Activated CD8-positive, alpha-beta memory T cell treated with anti-CD3 and anti-CD28 coated beads for 4 hours (primary cell): ENCODE results near the gene TSEN2.

Source experiments
- DNase-seq, 2 donors: peaks; one replicate each; pipeline ENCODE4 v3.0.0-alpha.2; 2020; ENCODE audit warnings: low read depth in 2 of 2

TSEN2 gene

GRCh38 chr3:12553921-12554391, 69.7 kb downstream of the TSEN2 start:
- DNase-seq = no peak

DNA sequence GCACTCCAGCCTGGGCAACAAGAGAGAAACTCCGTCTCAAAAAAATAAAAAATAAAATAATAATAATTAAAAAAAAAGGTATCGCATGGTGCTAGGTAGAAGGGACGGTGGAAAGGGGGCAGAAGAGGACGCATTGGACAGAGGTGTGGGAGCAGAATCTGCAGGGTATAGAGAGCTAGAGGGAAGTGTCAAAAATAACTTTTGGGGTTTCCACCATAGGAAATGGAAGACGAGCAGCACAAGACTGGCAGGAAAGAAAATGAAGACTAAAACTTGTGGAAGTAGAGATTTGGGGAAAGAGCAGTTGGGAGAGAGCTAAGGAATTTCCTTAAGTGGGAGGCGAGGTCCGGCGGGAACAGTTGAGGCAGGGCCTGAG, 72.0 kb downstream of the TSEN2 start:
- DNase-seq = no peak

DNA sequence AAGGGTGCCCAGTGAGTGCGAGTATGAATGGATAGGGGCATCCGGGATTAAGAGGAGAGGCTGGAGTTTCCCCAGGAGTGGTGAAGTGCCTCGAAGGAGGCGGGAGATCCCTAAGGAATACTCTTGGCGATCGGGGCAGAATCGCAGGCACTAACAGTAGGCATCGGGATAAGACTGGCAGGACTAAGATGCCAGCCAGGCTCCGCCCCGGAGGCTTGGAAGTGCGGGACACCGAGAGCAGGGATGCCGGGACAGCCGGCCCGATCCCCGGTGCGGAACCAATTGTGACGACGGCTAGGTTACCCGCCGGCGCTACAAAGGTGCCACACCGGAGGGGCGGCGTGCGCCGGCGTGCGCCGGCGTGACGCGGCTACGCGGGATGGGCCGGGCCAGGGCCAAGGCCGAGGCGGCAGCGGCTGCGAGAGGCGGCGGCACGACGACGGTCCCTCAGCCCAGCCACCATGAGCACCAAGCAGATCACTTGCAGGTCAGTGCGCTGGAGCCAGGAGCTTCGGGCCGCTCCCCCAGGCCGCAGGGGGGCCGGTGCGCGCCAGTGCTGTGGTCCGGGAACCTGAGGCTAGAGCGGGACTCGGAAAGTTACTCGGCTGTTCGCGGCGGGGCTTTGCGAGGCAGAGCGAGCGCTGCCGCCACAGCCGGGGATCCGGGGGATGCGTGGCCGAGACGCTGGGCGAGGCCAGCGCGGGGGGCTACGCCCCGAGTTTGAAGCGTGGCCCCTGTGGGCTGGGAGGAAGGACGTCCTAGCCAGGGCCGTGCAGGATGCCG, 72.6 kb downstream of the TSEN2 start, which contains the start of gene MKRN2:
MKRN2 (plus strand) TSS at position 398 of the 783 bp plus-strand sequence; CDS start at position 462, 64 bp downstream.
- DNase-seq = peak; percentile 67 to 70

- no peak for DNase-seq
Observed at GRCh38 chr3:12557473-12558100, 73.3 kb downstream of the TSEN2 start.

- no peak for DNase-seq
Observed at GRCh38 chr3:12558706-12559105, 74.4 kb downstream of the TSEN2 start.

- DNase-seq = no peak
Observed at GRCh38 chr3:12559520-12559919, 75.2 kb downstream of the TSEN2 start.

DNA sequence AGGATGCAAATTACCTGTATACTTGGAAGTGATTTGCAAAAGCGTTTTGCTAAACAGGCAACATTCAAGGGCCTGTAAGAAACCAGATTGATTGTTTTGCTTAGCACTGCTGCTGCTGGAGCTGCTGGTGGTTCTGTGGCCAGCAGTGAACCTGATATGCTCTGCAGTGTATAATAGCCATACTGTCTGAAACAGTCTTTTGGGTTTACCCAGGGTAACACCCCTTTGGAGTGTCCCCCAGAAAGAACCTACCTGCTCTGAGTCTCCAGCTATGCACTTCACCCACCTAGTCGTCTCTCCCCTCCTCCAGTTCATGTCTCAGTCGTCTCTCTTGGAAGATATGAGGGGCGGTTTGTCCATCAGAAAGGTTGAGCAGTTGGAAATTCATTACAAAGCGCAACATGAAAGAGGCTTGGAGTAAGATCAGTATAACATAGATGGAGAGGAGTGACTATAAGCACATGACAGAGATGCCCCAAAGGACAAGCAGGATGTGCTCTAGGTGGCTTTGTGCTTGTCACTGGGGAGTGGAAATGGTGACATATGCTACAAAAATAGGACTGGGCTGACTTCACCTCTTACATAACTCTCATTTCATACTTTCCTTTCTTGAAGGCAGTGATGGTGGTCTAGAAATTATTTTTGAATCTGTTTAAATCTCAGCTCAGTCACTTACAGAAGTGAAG, 76.4 kb downstream of the TSEN2 start:
- DNase-seq = no peak

DNA sequence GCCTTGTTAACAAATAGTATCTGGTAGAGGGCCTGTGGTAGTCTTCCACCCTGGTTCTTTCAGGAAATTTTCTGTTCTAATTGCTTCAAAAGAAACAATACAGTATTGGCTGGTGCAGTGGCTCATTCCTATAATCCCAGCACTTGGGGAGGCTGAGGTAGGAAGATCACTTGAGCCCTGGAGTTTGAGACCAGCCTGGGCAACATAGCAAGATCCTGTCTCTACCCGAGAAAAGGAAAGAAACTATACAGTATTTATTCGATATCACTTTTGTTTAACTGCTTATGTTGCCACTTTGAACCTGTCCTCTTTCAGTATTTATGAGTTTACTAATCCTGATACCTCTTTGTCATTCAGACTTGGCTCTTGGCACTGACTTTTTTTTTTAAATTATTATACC, 77.1 kb downstream of the TSEN2 start:
- no peak for DNase-seq

GRCh38 chr3:12562451-12562850, 78.2 kb downstream of the TSEN2 start:
- DNase-seq = no peak

GRCh38 chr3:12566976-12567375, 82.7 kb downstream of the TSEN2 start:
- no peak for DNase-seq

DNA sequence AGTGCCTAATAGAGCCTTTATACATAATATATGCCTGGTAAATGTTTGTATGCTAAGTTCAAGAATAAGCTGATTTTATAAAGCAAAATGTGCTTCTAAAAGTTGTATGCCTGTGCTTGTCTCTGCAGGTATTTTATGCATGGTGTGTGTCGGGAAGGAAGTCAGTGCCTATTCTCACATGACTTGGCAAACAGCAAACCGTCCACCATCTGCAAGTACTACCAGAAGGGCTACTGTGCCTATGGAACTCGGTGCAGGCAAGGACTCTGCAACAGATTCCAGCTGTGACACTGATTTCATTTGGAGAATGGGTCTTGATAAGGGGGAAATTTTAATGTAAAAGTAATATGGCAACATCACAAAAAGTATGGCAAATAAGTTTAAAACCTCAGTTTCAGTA, 84.5 kb downstream of the TSEN2 start:
- DNase-seq = no peak

DNA sequence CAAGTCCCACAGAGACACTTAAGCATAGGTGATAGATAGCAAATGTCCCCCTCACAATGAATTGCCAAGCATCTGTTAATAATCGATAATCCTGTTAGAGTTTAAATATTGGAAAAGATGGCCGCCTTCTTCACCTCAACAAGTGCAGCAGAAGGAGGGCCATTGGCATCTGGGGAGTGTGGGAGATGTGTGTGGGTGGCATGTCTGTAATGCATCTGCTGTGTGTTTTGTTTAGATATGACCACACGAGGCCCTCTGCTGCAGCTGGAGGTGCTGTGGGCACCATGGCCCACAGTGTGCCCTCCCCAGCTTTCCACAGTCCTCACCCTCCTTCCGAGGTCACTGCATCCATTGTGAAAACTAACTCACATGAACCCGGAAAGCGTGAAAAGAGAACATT, 85.6 kb downstream of the TSEN2 start:
- no peak for DNase-seq

GRCh38 chr3:12571986-12572385, 87.7 kb downstream of the TSEN2 start:
- no peak for DNase-seq

DNA sequence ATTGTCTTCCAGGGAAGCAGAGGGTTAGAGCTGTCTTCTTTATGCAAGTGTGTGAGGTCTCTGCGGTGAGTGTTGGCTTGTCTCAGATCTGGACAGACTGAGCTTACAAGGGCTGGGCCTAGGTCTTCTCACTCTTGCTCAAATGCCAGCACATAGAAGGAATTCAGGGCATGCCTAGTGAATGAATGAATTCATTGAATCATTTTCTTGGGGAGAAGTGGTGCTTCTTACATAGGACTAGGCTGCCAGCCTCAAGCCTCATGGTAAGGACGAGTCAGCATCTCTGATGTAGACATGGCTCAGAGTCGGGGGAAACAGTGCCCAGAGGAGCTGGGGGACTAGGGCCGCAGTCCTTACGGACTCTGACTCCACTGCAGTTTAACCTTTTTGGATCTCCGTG, 89.9 kb downstream of the TSEN2 start:
- DNase-seq = no peak

GRCh38 chr3:12574661-12575060, 90.4 kb downstream of the TSEN2 start:
- DNase-seq = no peak

DNA sequence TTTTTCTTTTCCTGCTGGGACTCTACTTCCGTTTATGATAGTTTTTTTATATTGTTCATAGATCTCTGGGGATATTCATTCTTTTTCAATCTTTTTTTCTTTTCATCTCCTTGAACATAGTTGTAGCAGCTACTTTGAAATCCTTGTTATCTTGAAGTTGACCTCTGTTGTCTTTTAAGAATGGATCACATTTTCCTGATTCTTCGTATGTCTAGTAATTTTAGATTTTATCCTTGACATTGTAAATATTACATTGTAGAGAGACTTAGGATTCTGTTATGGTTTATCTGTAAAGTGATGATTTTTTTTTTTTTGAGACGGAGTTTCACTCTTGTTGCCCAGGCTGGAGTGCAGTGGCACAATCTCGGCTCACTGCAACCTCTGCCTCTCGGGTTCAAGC, 93.1 kb downstream of the TSEN2 start:
- DNase-seq = no peak

GRCh38 chr3:12578742-12579141, 94.5 kb downstream of the TSEN2 start:
- no peak for DNase-seq

DNA sequence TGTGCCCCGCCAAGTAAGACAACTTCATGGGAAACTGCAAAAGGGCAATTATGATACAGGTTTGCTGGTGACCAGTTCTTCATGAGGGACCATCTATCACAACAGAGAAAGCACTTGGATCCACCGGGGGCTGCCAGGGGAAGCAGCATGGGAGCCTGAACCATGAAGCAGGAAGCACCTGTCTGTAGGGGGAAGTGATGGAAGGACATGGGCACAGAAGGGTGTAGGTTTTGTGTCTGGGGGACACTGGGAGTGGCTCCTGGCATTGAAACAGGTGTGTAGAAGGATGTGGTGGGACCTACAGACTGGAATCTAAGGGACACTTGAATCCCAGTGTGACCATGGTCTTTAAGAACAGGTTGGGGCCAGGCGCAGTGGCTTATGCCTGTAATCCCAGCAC, 95.2 kb downstream of the TSEN2 start:
- no peak for DNase-seq

GRCh38 chr3:12579905-12580304, 95.6 kb downstream of the TSEN2 start:
- no peak for DNase-seq

DNA sequence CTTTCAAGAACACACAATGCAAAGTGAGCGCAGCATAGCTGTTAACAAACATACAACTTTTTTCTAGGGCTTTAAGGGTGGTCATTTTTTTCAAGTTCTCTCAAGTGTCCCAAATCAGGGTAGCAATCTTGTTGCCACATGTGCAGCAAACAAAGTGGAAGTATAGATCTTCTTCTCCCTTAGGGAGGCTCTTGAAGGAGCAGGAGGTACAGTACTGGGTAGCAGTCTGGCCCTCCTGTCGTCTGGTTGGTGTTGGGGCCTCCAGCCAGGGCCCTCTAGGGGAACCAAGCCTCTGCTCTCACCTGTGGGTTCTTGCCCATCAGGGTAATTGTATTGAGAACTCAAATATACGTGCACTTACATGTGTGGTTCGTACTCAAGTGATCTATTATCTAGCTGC, 98.5 kb downstream of the TSEN2 start:
- DNase-seq = no peak
